Activated T-helper 1 cell treated with Interleukin-2 at 50 U/mL for 16 hours (primary cell): ENCODE measurements around the gene NRF1.

Source experiments
- DNase-seq: peaks from one replicate; pipeline ENCODE4 v3.0.0-alpha.2; 2020; ENCODE audit warnings: low read depth

NRF1 gene

GRCh38 chr7:129684777-129685176 is 73.3 kb downstream of the NRF1 start:
- DNase-seq = no peak

GRCh38 chr7:129686063-129686462 is 74.5 kb downstream of the NRF1 start:
- DNase-seq = no peak

GRCh38 chr7:129688503-129689222 is 77.1 kb downstream of the NRF1 start:
- DNase-seq = no peak

- DNase-seq = no peak
These were observed 78.6 kb downstream of the NRF1 start for GRCh38 chr7:129689995-129690581.

- no peak for DNase-seq
These were observed 79.2 kb downstream of the NRF1 start for GRCh38 chr7:129690701-129691100.

- DNase-seq = no peak
These were observed 87.2 kb downstream of the NRF1 start for GRCh38 chr7:129698516-129699418.

- DNase-seq = no peak
These were observed 90.8 kb downstream of the NRF1 start for GRCh38 chr7:129702316-129702715.

GRCh38 chr7:129702761-129703338 is 91.3 kb downstream of the NRF1 start:
- DNase-seq = no peak

GRCh38 chr7:129703751-129704150 is 92.2 kb downstream of the NRF1 start:
- no peak for DNase-seq

- DNase-seq = no peak
These were observed 96.5 kb downstream of the NRF1 start for GRCh38 chr7:129707910-129708499.

GRCh38 chr7:129713544-129713943 is 102.0 kb downstream of the NRF1 start:
- DNase-seq = no peak

- DNase-seq = no peak
These were observed 103.1 kb downstream of the NRF1 start for GRCh38 chr7:129714514-129715063.

GRCh38 chr7:129719980-129720732 is 108.6 kb downstream of the NRF1 start:
- DNase-seq = no peak

- no peak for DNase-seq
These were observed 109.5 kb downstream of the NRF1 start for GRCh38 chr7:129721068-129721467.

- no peak for DNase-seq
These were observed 112.2 kb downstream of the NRF1 start for GRCh38 chr7:129723679-129724078.

GRCh38 chr7:129724796-129725195 is 113.3 kb downstream of the NRF1 start:
- no peak for DNase-seq

- DNase-seq = no peak
These were observed 117.5 kb downstream of the NRF1 start for GRCh38 chr7:129728875-129729467.

GRCh38 chr7:129729511-129729910 is 118.0 kb downstream of the NRF1 start:
- DNase-seq = no peak

- DNase-seq = no peak
These were observed 118.6 kb downstream of the NRF1 start for GRCh38 chr7:129730159-129730558.

- DNase-seq = no peak
These were observed 122.9 kb downstream of the NRF1 start for GRCh38 chr7:129734400-129734799.

GRCh38 chr7:129739427-129739826 is 127.9 kb downstream of the NRF1 start:
- DNase-seq = no peak
